Erythroblast (primary cell): ENCODE measurements around the gene PPIB.

Experiments
- DNase-seq, 2 experiments: peaks; one replicate each; lab custom pipeline; 2025; lab: John Stamatoyannopoulos, UW
- GATA1 ChIP-seq: IDR thresholded peaks from 2 replicates; pipeline ENCODE4 v1.6.1; 2011; ENCODE audit warnings: low read depth, mild to moderate bottlenecking, control low read depth, low read length, moderate library complexity
- POLR2A ChIP-seq: IDR thresholded peaks from 2 replicates; pipeline ENCODE4 v1.6.1; 2011; ENCODE audit warnings: mild to moderate bottlenecking, low read length

Gene PPIB

DNA sequence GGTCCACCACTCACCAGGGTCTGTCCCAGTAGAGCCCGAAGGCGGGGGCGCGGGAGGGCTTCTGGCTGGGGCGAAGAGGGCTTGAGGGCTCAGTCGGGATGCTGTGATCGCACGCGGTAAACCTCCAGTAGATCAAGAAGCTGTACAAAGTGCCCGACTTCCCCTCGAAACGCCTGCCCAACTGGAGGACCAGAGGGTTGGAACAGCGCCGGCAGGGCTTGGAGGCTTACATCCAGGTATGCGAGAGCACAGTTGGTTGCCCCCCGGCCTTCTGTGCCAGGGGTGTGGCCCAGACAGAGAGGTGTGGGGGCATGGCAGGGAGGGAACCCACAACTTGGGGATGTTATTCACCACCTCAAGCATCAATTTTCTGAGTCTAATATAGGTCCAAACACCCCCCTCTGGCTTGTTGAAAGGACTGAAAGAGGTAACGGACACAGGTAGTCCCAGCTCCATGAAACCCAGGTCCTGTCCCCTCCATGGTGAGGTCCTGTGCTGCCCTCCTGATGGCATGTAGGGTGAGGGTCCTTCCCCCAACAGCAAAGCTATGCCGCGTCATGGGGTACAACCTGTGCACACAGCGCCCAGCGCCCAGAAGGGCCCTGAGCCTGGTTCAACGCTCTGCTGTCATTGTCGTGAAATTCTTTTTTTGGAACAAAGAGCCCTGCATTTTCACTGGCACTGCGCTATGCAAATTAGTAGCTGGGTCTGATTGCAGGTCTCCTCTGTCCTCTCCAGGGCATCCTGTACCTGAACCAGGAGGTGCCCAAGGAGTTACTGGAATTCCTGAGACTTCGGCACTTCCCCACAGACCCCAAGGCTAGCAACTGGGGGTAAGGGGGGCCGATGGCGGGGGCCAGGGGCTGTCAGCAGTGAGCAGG is 10.1 kb downstream of the PPIB start:
- TF ChIP-seq POLR2A: no peak
- no peak for TF ChIP-seq GATA1
- peak; percentile 64 to 68 for DNase-seq

GRCh38 chr15:64151727-64152506 is 10.9 kb downstream of the PPIB start, which contains the start of gene SNX22:
TSS of gene SNX22 (plus strand) at chr15:64151731. CDS start at chr15:64151776, 45 bp downstream.
- TF ChIP-seq GATA1 (no peak), POLR2A (peak; percentile 70)
- DNase-seq: peak; percentile 64 to 73

- TF ChIP-seq POLR2A (no peak), GATA1 (no peak)
- peak; percentile 64 to 79 for DNase-seq
Observed at GRCh38 chr15:64149893-64150578, 12.8 kb downstream of the PPIB start.

DNA sequence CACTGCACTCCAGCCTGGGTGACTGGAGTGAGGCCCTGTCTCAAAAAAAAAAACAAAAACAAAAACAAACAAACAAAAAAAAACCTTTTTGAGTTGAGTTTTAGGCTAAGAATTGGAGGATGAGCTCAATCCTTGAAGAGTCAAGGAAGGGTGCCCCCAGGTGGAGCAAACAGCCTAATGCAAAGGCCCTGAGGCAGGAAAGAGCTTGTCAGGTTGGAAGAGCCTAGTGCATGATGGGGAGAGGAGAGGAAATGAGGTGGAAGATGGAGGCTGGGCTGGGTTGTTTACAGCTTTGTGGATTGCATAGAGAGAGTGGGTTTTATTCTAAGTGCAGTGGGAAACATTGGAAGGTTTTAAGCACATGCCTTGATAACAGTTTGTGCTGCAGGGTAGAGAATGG is 13.4 kb downstream of the PPIB start:
- peak; percentile 61 to 63 for DNase-seq
- TF ChIP-seq GATA1: no peak
- TF ChIP-seq POLR2A: no peak

DNA sequence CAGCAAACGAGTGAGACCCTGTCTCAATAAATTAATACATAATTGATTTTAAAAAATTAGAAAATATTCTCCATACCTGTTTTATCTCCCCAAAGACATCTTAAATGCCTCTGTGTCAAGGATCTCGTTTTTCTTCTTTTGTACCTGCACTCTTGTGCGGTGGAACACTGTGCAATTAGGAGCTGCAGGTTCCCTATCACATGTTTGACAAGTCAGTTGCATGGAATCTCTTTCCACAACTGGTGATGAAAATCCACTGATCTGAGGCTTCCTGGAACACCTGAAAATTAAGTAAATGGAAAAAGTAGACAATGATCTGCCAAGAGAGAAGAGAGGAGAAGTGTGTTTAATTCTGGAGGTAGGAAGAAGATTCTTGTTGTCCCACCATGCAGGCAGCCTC is 14.2 kb downstream of the PPIB start:
- DNase-seq: no peak
- TF ChIP-seq POLR2A: no peak
- TF ChIP-seq GATA1: no peak

DNA sequence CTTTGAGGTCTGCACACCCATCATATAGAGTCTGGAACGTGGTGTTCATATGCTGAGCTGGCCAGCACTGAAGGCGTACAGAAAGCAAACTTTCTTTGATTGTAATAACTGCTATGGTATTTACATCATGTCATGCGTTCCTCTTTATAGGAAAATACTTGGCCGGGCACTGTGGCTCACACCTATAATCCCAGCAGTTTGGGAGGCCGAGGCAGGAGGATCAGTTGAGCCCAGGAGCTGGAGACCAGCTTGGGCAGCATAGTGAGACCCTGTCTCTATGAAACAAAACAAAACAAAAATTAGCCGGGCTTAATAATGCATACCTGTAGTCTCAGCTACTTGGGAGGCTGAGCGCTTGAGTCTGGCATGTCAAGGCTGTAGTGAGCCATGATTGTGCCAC is 14.7 kb downstream of the PPIB start:
- no peak for TF ChIP-seq GATA1
- no peak for TF ChIP-seq POLR2A
- no peak for DNase-seq

DNA sequence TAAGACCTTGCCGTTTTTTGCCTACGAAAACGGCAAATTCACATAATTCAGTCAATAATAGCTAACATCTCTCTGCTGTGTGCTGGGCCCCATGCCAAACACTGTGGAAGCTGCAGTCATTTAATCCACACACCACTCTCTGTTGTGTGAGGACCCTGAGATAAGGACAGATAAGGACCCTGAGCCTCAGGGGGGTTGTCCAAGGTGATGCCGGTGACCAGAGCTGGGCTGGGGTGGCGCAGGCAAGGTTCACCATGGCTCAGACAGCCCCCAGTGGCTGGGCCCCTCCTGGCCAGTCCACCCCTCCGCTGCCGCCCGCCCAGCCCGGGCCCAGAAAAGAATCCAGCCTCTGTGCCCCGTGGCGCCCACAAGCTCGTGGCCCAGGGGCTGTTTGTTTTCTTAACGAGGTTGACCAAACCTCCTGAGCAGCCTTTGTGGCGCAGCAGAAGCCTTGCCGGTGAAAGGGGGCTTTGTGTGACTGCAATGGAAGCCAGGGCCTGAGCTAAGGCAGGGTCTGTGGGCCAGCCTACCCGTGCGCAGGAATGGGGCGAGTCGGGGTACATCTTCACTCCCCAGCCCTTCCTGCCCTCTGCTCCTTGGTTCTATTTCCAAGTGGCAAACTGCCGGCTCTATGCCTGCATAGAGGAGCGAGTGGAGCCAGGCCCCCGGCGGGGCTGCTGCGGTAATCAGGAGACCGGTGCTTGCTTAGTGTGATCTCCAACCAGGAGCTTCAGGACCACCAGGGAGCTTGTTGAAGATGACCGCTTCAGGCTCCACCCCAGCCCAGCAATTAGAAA is 15.7 kb downstream of the PPIB start:
- no peak for TF ChIP-seq GATA1
- TF ChIP-seq POLR2A: no peak
- peak; percentile 75 to 89 for DNase-seq

- TF ChIP-seq POLR2A (no peak), GATA1 (no peak)
- no peak for DNase-seq
Observed at GRCh38 chr15:64146520-64146884, 16.3 kb downstream of the PPIB start.

- DNase-seq: peak in 1 of 2 experiments; percentile 36
- TF ChIP-seq GATA1 (no peak), POLR2A (no peak)
Observed at GRCh38 chr15:64146041-64146440, 16.8 kb downstream of the PPIB start.

DNA sequence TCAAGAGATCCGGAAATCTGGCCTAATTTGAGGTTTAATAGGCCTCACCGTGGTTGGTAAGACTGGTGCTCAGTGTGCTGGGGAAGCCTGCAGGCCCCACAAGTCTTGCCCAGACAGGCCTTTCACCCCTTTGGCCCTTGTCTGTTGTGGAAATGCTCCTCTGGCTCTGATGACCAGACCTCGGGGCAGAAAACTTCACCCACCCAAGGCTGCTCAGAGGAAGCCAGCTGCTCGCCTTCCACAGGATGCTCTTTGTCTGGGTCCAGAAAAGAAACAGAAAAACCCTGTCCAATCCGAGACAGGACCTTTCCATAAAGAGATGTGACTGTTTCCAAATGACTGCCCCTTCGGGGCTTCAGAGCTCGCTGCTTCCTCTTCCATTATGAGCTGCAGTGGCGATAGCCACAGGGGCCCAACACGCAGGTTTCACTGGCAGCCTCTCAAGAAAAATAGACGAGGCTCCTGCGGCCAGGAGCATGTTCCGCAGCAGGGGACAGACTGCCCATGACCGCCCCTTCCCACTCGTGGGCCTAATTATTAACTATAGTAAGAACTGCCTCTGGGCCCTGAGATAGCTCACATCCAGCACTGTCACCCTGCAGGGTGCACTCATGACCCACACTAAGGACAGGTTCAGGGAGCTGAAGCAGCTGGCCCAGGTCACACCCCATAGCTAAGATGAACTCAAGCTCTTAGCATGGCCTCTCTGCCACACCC is 18.1 kb downstream of the PPIB start:
- TF ChIP-seq POLR2A (no peak), GATA1 (no peak)
- peak; percentile 65 to 75 for DNase-seq

DNA sequence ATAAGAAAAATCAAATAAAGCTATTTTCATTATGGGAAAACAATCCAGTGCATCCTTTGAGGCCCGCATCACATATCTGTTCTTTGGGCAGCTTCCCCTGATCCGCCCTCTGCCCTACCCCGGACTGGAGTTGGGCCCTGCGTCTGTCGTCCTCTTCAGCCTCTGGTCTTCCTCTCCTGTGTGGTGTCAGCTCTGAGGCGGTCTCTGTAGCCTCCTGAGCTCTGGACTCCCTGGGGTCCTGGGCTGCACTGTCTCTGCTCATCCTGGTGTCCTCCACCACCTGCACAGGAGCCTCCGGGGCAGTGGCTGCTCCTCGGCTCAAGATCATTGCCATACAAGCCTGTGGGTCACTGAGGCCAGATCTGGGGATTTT is 18.6 kb downstream of the PPIB start:
- no peak for TF ChIP-seq GATA1
- TF ChIP-seq POLR2A: no peak
- DNase-seq: no peak

GRCh38 chr15:64143276-64143675 is 19.5 kb downstream of the PPIB start:
- DNase-seq: no peak
- no peak for TF ChIP-seq GATA1
- no peak for TF ChIP-seq POLR2A
